Uterus (tissue), 2 donors: Measurements from ENCODE around the gene CHST8.

ENCODE experiments used
- CTCF ChIP-seq, 4 experiments: fragments of 200-600 bp in 2 of 4; fragments of 450-650 bp in 2 of 4; sonication (generic) in 2 of 4; IDR thresholded peaks; one replicate each; pipeline ENCODE4 v1.5.1; 2016 to 2019; ENCODE audit warnings: antibody characterized with exemption in 4 of 4, mild to moderate bottlenecking in 2 of 4, moderate library complexity in 1 of 4
- POLR2A ChIP-seq, 2 donors: fragments of 450-650 bp; IDR thresholded peaks; one replicate each; pipeline ENCODE4 v1.6.1; 2016; ENCODE audit warnings: antibody characterized with exemption in 2 of 2, mild to moderate bottlenecking in 1 of 2, moderate library complexity in 1 of 2

- TF ChIP-seq CTCF (IDR thresholded peaks at IDR 0.05), result no peak
- no peak for TF ChIP-seq POLR2A (IDR thresholded peaks at IDR 0.05)
These were observed 19.0 kb downstream of the CHST8 start for GRCh38 chr19:33640773-33641172.
